IPS-NIHi7 (cell line): ENCODE results near the gene CPNE9.

Source experiments
- DNase-seq: peaks from one replicate; pipeline ENCODE4 v3.0.0; 2012; ENCODE audit warnings: mixed read lengths; ENCODE audit errors: extremely low spot score

The CPNE9 gene

DNA sequence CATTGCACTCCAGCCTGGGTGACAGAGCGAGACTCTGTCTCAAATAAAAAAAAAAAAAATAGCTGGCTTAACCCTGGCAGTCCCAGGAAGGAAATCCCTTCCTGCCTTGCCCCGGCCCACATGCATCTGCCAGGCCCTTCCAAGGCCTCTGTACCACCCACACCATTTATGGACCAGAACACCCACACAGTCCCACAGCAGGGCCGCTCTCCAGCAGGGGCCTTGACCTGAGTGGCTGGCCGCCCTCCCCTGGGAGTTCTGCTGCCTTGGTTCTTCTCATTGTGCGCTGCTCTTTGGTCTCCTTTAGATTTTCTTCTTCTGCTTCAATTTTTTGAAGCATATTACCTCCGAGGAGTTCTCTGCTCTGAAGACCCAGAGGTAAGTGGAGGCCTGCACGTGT, 16.1 kb upstream of the CPNE9 start:
- DNase-seq: no peak

DNA sequence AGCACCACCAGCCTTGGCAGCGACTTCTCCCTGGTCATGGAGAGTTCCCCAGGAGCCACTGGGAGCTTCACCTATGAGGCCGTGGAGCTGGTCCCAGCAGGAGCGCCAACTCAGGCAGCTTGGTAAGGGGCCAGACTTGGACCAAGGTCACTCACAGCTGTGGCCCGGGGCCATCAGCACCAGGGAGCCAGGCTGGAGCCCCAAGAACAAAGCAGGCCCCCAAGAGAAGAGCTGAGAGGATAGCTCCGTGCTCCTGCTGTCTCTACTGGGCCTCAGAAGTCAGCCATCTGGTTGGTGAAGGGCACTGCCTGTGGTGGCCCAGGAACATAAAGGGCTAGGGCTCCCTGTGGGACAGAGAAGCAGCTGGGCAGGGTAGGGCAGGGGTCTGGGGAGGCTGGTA, 14.7 kb upstream of the CPNE9 start:
- no peak for DNase-seq

DNA sequence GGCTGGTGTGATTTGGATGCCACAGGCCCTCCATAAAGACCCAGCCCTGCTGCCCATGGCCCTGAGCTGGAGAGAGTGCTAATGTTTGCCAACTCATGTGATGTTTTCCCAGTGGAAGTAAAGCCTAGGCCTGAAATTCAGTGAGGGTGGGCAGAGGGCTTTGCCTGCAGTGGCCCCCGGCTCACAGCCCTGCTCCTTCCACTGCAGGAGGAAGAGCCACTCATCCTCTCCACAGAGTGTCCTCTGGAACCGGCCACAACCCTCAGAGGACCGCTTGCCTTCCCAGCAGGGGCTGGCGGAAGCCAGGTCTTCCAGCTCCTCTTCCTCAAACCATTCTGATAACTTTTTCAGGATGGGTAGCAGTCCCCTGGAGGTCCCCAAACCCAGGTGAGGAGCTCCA, 13.9 kb upstream of the CPNE9 start:
- no peak for DNase-seq

DNA sequence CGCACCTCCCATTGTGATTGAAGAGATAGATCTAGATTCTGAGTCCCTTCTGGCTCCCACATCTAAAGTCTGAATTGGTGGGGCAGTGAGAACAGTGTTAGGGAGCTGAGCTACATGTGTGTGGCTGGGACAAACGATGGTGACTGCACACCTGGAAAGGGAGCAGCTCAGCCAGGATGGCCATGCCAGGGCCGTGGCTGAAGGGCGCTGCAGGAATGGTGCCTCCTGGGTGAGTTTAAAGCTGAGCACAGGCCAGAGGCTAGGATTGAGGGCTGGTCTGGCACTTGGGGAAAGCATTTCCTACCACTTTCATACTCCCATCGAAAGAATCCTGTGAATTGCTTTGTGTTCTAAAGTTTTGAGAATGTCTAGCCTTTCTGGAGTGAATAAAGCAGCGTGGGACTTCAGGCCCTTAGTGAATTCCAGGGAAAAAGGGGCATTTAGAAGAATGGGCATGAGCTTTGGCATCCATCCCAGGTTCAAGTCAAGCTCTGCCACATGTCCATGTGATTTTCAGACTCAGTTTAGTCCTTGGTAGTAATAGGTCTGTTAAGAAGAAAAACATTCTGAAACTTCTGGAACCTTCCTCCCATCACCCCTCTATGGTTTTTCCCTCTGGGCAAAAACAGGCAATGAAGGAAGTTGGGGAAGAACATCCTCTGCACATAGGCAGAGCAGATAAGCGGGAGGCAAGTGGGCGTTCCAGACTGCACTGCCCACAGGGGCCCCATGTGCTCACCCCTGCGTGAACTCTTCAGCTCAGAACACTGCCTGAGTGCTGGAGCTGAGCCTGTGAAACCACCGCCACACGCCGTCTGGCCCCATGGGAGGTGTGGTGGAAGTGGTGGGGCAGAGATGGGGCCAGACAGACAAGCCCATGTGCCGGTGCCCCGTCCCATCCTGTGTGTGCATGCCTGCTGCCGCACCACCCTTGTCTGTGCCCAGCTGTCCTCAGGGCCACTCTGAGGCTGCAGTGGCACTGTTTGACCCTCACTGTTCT, 12.9 kb upstream of the CPNE9 start:
- no peak for DNase-seq

DNA sequence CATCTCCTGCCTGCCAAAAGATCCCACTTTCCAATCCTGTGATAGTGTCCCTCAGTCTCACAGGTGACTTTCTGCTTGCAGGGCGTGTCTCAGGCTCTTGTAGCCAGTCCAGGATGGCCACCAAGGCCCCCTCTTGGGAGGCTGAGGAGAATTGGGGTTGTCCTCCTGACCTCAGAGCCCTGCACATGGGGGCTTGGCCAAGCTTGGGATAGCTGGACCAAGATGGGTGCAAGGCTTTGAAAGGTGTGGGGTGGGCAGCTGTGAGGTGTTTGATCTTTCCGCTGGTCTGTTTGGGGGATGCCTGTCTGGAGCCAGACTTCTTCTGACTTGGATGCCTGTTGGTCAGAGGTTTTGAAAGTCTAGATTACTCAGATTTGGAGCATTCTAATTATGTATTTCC, 12.0 kb upstream of the CPNE9 start:
- DNase-seq: no peak

DNA sequence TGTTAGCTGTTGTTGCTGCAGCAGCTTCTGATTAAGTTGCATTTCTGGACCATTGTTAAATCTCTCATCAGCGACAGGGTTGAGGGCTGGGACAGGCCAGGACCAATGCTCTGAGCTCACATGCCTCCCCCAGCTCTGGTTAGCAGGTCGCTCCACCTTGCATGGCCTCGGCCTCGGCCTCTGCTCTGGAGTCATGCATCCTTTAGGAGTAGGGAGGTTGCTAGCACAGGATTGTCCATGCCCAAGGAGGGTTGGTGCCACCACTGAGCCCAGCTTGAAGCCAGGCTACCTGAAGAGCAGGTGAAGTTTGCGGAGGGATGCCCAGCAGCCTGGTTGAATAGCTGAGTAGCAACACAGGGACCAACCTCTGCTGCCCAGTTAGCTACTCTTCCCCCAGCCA, 11.2 kb upstream of the CPNE9 start:
- no peak for DNase-seq

DNA sequence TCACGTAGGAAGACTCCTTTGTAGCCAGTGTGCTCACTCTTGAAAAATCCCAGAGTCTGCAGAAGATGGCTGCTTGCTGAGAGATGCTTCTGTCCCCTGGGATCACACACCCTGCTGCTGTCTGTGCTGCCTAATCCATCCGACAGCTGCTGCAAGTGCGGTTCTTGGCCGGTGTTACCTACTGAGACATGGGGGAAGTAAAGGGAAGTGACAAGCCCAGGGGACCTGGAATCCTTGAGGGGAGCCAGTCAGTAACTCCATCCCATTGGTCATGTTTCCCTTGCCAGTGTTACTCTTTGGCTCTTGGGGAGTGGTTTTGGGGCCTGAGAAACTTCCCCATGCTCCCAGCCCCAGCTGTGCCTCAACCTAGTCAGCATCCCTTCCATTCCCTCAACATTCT, 8.3 kb upstream of the CPNE9 start:
- no peak for DNase-seq

DNA sequence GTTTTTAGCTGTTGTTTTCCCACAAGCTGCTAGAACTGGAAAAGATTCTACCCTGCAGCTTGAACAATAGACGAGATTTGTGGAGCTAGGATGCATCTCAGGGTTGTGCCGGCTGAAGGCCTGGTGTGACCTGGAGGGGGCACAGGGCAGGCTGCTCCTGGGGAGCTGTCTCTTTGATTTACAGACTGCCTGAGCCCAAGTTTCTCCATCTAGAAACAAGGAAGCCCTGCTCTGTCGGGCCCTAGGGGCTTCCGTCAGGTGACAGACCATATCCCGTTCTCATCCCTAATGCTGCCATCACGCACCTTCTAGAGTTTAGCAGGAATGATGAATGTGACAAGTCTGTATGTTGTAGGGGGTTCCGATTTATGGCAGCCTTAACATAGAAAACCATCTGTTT, 7.9 kb upstream of the CPNE9 start:
- no peak for DNase-seq

DNA sequence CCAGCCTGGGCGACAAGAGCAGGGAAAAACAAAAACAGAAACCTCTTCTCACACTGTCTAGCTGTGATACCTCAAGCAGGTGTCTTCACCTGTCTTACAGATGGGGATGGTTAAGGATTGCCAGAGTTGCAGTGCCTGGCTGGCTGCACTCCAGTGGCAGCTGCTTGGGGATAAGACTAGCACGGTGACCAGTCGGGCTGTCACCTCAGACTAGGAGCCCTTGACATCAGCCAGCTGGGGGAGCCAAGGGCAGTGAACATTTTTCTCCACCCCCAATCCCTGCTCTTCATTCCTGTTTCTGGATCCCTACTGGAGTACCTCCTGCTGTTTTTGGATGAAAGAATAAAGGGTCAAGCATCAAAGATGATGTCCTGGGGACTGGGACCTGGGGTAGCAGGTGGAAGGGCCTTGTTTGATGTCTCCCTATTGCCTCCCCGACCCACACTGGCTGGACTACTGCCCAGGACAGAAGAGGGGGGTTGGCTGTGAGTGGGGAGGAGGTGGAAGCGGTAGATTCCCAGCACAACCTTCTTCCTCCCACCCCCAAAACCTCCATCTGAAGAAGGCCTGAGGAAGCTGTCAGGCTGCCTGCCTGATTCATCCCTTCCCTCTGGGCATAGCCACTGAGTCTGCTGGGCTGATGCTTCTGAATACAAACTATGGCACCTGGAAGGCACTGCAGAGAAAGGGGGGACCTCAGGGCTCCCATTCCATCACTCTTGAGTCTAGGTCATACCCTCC, 7.0 kb upstream of the CPNE9 start:
- no peak for DNase-seq

DNA sequence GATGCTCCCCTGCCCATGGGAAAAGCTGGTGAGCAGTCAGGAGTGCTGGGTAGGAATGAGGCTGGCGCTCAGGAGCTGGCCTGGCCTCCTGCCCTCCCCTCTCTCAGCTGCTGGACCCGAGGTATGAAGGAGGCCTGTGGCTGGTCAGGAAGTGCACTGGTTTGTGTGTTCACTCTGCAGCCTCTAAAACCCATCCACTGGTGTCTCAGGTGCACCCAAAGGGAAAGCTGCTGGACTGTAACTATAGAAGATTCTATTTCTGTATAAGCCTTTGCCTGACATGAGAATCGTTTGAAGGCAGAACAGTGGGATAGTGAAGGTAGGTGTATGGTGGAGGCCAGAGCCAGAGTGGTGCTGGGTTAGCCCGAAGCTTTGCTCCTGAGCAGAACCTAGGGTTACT, 5.7 kb upstream of the CPNE9 start:
- no peak for DNase-seq

DNA sequence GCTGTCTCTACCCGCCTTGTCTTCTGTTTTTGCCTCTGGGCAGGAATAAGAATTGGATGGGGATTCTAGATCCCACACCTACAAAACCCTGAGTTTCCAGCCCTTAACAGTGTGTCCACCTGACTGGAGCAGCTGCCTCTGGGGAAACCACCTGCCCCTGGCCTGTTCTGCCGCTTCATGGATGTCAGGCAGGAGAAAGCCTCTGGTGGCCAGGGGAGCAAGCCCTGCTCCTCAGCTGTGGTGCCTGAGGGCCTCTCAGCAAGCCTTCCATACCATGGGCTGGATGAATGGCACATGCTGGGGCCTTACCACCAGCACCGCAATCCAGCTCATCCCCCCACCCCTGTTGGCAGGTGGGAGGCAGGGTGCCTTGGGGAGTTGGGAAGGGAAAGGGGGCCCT, 5.3 kb upstream of the CPNE9 start:
- no peak for DNase-seq

DNA sequence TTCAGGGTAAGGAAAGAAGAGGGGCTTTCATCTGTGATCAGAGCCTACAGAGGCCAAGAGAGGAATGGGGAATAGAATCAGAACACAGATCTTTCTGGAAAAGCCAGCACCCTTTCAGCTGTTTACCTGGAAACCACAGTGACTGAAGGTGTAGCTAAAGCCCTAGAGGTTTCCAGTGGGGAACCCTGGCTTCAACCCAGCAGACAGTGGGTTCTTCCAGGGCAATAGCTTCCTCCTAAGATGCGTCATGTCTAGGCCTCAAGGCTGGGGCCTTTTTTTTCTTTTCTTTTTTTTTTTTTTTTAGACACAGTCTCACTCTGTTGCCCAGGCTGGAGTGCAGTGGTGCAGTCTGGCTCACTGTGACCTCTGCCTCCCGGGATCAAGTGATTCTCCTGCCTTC, 3.1 kb upstream of the CPNE9 start:
- DNase-seq: no peak

DNA sequence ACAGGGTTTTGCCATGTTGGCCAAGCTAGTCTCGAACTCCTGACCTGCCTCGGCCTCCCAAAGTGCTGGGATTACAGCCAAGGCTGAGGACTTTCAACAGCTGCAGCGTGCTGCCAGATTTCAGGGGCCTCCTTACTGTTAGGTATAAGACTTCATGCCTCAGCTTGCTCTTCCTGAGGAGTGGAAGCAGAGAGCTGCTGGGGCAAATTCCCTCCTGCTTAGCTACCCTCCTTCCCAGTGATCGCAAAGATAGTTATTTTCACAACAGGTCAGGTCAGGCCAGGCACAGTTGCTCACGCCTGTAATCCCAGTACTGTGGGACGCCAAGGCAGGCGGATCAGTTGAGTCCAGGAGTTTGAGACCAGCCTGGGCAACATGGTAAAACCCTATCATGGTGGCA, 2.6 kb upstream of the CPNE9 start:
- no peak for DNase-seq

DNA sequence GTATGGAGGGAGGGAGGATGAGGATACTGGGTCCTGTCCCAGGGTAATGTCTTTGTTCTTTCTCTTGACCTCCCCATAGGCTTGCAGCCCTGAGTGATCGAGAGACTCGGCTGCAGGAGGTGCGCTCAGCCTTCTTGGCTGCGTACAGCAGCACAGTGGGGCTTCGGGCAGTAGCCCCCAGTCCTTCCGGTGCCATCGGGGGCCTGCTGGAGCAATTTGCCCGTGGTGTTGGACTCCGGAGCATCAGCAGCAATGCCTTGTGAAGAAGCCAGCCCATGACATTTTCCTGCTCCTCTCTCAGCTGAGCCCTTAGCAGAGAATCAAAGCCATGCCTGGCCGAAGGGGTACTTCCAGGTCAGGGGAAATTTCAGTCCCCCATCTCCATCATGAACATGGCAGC, 1.9 kb upstream of the CPNE9 start:
- DNase-seq: no peak

DNA sequence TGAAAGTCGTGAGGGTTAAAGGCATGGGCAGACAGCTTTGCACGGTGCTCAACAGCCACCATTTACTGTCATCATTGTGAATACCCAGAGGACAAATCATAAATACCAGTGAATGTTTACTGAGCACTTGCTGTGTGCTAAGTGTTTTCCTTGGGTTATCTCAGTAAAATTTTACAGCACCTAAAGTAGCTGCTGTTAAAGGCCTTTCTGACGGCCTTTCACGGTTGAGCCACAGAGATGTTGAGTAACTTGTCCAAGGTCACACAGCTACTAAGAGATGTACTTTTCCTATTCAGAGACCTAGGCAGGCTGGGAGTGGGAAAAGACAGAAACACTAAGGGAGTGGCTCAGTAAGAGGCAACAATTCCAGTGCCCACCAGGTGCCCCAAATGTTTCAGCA, 393 bp upstream of the CPNE9 start:
- DNase-seq: no peak

DNA sequence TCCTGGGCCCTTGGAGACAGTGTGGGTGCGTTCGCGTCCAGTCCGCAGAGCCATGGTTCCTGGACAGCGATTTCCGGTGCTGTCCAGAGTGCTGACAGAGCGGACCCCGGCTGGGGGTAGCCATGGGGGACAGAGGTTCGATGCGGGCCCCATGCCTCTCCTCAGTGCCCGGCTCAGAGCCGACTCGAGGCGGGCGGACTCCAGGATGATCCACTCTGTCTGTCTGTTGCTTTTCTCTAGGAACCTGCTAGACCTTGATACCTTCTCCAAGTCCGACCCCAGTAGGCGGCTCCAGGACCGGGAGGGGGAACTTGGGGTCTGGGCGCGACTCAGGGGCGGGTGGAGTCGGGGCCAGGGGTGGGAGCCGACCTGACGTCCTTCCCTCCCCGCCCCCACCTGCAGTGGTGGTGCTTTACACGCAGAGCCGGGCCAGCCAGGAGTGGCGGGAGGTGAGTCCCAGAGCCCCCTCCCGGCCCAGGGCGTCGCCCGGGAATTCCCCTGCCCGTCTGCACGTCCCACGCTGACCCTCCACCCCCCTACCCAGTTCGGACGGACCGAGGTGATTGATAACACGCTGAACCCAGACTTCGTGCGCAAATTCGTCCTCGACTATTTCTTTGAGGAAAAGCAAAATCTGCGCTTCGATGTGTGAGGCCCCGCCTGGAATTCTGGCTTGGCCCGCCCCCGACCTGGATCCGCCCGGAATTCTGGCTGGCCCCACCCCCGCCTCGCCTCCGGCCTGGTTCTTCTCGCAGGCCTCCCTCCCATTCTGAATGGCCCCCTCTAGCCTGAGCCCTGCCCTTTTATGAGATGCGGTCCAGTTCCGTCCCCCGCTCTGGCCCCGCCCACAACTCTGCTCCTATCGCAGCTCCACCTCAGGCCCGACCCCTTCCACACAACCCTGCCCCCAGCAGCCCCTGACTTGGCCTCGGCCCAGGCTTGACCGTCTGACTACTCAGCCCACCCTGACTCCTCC, 1.0 kb downstream of the CPNE9 start:
- DNase-seq: peak; percentile 96

DNA sequence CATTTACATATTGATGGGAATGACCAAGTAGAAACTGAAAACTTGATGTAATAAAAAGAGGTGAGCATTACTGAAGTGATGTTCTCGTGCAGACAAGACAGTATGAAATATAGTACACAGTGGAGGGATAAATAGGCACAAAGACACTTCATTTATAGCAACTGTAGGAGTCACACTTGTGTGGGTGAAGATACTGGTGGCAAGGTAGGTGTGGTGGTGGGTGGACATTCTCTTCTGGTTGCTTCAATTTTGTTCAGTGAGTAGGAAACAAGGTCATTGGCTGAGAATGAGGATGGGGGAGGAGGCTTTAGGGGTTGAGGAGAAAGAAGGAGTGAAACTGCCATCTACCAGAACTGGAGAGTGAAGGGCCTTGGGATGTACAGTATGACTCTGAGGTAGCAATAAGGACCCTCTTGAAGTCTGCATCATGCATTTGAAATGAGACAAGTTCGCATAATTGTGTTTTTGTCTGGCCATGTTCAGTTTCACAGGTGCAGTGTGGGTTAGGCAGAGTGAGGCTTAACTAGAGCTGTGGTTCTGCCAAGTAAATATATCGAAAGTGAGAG, 6.6 kb downstream of the CPNE9 start:
- DNase-seq: no peak

DNA sequence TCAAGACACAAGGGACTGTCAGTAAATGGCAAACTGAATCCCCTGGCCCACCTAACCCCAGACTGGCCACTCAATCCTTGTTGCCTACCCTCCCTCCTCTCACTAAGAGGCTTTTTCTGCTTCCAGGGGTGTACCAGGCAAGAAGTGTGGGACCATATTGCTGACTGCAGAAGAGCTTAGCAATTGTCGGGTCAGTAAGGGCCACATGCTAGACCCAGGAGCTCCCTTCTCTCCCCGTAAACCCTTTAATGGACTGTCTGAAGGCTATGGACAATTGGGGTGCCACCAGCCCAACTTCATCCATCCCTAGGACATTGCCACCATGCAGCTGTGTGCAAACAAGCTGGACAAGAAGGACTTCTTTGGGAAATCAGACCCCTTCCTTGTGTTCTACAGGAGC, 8.8 kb downstream of the CPNE9 start:
- no peak for DNase-seq

DNA sequence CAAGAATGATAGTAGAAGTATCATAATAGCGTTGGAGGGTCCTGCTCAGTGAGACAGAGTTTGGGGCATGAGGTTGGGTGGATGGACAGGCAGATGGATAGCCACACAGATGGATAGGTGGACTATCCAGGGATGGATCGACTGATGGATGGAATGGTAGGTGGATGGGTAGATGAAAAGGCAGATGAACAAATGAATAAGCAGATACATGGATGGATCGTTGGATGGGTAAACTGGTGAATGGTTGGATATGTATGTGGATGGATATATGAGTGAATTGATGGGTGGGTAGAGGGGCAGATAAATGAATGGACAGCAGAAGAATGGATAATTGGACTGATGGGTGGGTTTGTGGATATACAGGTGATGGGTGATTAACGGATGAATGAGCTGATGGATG, 9.5 kb downstream of the CPNE9 start:
- DNase-seq: no peak

DNA sequence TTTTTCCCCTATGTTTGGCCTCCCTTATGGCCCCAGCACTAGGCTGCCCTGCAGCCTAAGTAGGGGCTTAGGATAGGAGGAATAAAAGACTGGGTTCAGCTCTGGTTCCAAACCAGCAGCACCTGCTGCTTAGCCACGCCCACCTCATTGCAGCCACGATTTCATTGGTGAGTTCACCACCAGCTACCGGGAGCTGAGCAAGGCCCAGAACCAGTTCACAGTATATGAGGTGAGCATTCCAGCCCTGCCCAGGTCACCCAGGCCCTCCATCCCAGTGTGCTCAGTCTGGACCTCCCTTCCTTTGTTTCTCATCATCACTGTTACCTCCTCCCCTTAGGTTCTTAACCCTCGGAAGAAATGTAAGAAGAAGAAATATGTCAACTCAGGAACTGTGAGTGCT, 11.5 kb downstream of the CPNE9 start:
- peak; percentile 86 for DNase-seq

DNA sequence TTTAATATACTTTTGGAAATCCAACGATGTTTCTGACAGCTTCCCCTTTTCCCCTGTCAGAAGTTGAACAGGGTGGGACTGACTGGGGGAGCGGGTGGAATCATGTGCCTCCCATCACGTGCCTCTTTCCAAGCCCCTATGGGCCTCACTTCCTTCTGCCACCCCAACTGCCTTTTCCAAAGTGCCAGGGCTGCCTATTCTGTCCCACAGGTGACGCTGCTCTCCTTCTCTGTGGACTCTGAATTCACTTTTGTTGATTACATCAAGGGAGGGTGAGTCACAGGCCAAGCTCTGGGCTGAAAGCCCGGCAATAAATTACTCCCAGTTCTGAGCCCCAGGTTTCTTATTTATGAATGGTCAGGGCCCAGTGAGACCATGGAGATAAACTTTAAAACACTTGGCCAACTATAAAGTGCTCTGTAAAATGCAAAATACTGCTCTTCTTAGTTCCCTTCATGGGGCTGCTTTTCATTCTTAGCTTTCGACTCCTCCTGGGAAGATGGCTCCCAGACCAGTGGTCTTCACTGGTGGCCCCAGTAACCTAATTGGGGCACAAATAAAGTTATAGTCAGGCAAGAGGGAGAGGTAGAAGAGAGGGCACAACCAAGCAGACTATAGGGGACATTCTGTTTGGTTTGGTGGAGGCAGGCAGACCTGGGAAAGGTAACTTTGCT, 12.3 kb downstream of the CPNE9 start:
- peak; percentile 29 for DNase-seq
